Measurements from ENCODE around the gene LRRC32. TPM values are rescaled to one million over a fixed set of nuclear protein-coding genes. Genes with fewer than 3 reads are reported as not detected.

LRRC32 gene
- total RNA-seq, 4 donors from 2014 or later = 15.6 to 42.5 (median 17.9) TPM

GRCh38 chr11:76660533-76661305 lies 9.8 kb downstream of the LRRC32 start:
- H3K9me3 ChIP-seq = no peaks in the 10 kb centered on the region
- no peaks in the 10 kb centered on the region for H3K27me3 ChIP-seq
- H3K4me1 ChIP-seq = peaks cover 0 to 13% of the 10 kb centered on the region in 2 donors
- H3K4me3 ChIP-seq (replicated peaks in 1 of 3) = no peak overlapping the region
- intact Hi-C loops (cut with DNase I) = no loop called here
- H3K36me3 ChIP-seq = no peaks in the 10 kb centered on the region
- H3K27ac ChIP-seq = no peak overlapping the region
- peak in 1 of 2 donors; percentile 21 for DNase-seq
- 83 to 85% methylated on average over 26 to 27 of the region's 34 CpGs for WGBS, 2 donors
- no peak for TF ChIP-seq POLR2A (IDR thresholded peaks at IDR 0.05)
- TF ChIP-seq, protein P1, sequence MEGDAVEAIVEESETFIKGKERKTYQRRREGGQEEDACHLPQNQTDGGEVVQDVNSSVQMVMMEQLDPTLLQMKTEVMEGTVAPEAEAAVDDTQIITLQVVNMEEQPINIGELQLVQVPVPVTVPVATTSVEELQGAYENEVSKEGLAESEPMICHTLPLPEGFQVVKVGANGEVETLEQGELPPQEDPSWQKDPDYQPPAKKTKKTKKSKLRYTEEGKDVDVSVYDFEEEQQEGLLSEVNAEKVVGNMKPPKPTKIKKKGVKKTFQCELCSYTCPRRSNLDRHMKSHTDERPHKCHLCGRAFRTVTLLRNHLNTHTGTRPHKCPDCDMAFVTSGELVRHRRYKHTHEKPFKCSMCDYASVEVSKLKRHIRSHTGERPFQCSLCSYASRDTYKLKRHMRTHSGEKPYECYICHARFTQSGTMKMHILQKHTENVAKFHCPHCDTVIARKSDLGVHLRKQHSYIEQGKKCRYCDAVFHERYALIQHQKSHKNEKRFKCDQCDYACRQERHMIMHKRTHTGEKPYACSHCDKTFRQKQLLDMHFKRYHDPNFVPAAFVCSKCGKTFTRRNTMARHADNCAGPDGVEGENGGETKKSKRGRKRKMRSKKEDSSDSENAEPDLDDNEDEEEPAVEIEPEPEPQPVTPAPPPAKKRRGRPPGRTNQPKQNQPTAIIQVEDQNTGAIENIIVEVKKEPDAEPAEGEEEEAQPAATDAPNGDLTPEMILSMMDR (IDR thresholded peaks at IDR 0.05) = no peak

DNA sequence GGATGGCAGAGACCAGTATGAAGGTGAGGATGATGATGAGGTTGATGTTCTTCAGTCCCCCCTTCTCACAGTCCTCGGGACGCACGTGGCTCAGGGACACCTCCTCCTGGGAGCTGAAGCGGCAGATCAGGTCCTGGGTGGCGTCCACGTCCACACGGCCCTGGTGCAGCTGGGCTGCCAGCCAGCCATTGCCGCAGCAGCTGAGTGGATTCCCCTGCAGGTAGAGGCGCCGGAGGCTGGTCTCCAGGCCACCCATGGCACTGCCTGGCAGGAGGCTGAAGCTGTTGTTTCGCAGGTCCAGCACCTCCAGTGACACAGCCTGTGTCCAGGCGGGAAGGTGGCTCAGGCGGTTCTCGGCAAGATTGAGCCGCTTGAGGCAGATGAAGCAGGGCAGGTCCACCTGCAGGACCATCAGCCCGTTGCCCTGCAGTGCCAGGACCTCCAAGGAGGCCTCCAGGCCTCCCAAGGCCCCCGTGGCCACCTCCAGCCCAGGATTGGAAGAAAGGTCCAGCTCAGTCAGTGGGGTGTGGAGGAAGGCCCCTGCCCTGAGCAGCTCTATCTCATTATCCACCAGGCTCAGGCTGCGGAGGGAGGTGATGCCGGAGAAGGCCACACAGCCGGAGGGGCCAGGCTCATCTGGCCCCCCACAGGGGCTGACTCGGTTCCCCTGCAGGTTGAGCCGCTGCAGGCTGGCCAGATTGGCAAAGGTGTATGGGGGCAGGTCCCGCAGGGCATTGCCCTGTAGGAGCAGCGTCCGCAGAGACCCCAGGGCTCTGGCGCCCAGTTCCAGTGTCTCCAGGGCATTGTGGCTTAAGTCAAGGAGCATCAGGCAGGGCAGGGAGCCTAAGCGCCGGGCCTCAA lies 10.6 kb downstream of the LRRC32 start:
- no peak overlapping the region for H3K4me3 ChIP-seq (replicated peaks in 1 of 3)
- no peak for DNase-seq
- intact Hi-C loops (cut with DNase I) = no loop called here
- TF ChIP-seq, protein P1 (IDR thresholded peaks at IDR 0.05) = no peak
- TF ChIP-seq POLR2A (IDR thresholded peaks at IDR 0.05) = no peak
- H3K27ac ChIP-seq = no peak overlapping the region
- no peaks in the 10 kb centered on the region for H3K36me3 ChIP-seq
- peaks cover 0 to 8% of the 10 kb centered on the region in 2 donors for H3K4me1 ChIP-seq
- WGBS, 2 donors = 84 to 92% methylated on average over 16 to 19 of the region's 28 CpGs
- H3K9me3 ChIP-seq = no peaks in the 10 kb centered on the region
- no peaks in the 10 kb centered on the region for H3K27me3 ChIP-seq

GRCh38 chr11:76658651-76659650 lies 11.6 kb downstream of the LRRC32 start:
- 89 to 91% methylated on average over 20 to 24 of the region's 25 CpGs for WGBS, 2 donors
- no peak for TF ChIP-seq POLR2A (IDR thresholded peaks at IDR 0.05)
- DNase-seq = no peak
- Histone ChIP-seq H3K36me3 (no peaks in the 10 kb centered on the region), H3K4me3 (replicated peaks in 1 of 3) (no peak overlapping the region), H3K27me3 (no peaks in the 10 kb centered on the region), H3K27ac (no peak overlapping the region), H3K4me1 (peaks cover 0 to 12% of the 10 kb centered on the region in 2 donors), H3K9me3 (no peaks in the 10 kb centered on the region)
- intact Hi-C loops (cut with DNase I) = no loop called here

- TF ChIP-seq, protein P1 (IDR thresholded peaks at IDR 0.05) = no peak
- no peak for TF ChIP-seq POLR2A (IDR thresholded peaks at IDR 0.05)
- Histone ChIP-seq H3K4me1 (peaks cover 0 to 12% of the 10 kb centered on the region in 2 donors), H3K4me3 (replicated peaks in 1 of 3) (no peak overlapping the region), H3K27me3 (no peaks in the 10 kb centered on the region), H3K36me3 (no peaks in the 10 kb centered on the region), H3K27ac (no peak overlapping the region), H3K9me3 (no peaks in the 10 kb centered on the region)
- DNase-seq = no peak
- intact Hi-C loops (cut with DNase I) = no loop called here
- 55 to 59% methylated on average over 3 of the region's 3 CpGs for WGBS, 2 donors
Observed at GRCh38 chr11:76658231-76658630, 12.3 kb downstream of the LRRC32 start.

Measured in thyroid gland (tissue), 4 donors.